ENCODE measurements around the gene TNFRSF6B.

The TNFRSF6B gene

DNA sequence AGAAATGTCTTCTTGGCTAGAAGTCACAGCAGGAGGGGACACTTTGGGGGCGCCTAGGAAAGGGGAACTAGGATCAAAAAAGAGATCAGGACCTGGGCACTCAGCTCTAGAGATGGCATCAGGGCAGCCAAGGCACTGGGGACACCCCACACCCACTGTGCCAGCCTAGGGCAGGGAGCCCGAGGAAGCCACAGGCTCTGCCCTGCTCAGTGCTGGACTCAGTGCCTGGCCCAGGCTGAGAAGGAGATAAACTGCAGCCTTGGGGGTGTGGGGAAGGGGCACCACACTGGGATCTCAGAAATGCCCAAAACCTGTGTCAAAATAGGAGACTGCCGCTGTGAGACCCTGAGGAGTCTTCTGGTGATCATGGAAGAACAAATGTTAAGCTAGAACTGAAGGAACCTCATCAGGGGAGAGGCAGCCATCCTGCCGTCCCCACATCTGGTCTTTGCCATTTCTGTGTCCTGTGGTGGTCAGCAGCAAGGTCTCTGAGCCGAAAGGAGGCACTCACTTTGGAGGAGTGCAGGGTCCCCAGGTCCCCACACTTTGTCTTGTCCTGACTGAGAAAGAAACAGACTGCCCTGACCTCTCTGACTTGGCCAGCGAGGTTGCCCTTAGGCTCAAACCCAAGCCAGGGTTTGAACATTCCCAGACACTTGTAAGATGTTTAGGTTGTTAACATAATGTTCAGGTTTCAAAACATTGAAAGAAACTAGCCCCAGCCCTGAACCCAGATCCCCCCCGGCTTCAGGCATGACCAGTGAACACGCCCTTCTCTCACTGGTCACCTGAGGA, 9.0 kb downstream of the TNFRSF6B start:
- H3K4me3 ChIP-seq (ENCODE audit: severe bottlenecking) = no peak overlapping the region

DNA sequence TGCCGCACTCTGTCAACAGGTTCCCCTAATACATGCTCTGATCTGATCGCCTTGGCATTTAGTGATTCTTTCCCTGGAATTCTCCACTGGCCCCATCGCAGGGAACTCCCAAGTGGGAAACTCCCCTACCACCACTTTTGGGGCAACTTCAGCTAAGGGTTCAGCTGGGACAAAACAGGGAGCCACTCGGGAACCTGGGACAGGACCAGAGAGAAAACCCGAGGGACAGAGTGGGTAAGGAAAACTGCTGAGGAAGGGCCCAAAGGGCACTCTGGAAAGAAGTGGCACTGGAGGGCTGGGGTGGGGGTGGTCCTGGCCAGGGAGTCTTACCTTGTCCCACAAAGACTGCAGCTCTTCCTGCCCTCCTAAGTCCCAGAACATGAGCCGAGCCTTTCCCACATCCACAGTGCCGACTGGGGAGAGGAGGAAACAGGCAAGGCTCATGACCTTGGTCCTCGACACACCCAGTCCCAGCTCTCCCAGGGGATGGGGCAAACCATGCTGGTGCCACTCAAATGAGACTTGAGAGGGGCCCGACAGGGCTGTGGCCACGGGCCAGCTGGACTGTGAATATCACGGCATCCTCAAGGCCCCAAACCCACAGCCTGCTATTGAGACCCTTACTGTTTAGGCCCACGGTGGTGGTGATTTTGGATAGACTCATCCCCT, 9.7 kb downstream of the TNFRSF6B start:
- Histone ChIP-seq H3K4me3 (ENCODE audit: severe bottlenecking) (peak overlapping the region; percentile 72), H3K36me3 (ENCODE audit: low read depth) (peaks cover 54% of the 10 kb centered on the region), H3K27me3 (ENCODE audit: insufficient read depth, poor library complexity, severe bottlenecking) (no peaks in the 10 kb centered on the region), H3K27ac (ENCODE audit: poor library complexity, severe bottlenecking) (peak overlapping the region; percentile 73), H3K4me1 (ENCODE audit: insufficient read depth, poor library complexity, severe bottlenecking) (peaks cover 11% of the 10 kb centered on the region), H3K9me3 (ENCODE audit: severe bottlenecking) (no peaks in the 10 kb centered on the region)
- TF ChIP-seq, protein P1, sequence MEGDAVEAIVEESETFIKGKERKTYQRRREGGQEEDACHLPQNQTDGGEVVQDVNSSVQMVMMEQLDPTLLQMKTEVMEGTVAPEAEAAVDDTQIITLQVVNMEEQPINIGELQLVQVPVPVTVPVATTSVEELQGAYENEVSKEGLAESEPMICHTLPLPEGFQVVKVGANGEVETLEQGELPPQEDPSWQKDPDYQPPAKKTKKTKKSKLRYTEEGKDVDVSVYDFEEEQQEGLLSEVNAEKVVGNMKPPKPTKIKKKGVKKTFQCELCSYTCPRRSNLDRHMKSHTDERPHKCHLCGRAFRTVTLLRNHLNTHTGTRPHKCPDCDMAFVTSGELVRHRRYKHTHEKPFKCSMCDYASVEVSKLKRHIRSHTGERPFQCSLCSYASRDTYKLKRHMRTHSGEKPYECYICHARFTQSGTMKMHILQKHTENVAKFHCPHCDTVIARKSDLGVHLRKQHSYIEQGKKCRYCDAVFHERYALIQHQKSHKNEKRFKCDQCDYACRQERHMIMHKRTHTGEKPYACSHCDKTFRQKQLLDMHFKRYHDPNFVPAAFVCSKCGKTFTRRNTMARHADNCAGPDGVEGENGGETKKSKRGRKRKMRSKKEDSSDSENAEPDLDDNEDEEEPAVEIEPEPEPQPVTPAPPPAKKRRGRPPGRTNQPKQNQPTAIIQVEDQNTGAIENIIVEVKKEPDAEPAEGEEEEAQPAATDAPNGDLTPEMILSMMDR (IDR thresholded peaks at IDR 0.05; ENCODE audit: poor library complexity, severe bottlenecking) = no peak
- DNase-seq (ENCODE audit: low spot score) (peak; percentile 79), ATAC-seq (ENCODE audit: low read depth) (no peak)

More for the DNA sequence above, 9.0 kb downstream of the TNFRSF6B start:
- H3K36me3 ChIP-seq (ENCODE audit: low read depth) = peaks cover 47% of the 10 kb centered on the region
- no peaks in the 10 kb centered on the region for H3K9me3 ChIP-seq (ENCODE audit: severe bottlenecking)
- no peak for ATAC-seq (ENCODE audit: low read depth)
- no peaks in the 10 kb centered on the region for H3K27me3 ChIP-seq (ENCODE audit: insufficient read depth, poor library complexity, severe bottlenecking)
- no peak overlapping the region for H3K27ac ChIP-seq (ENCODE audit: poor library complexity, severe bottlenecking)
- H3K4me1 ChIP-seq (ENCODE audit: insufficient read depth, poor library complexity, severe bottlenecking) = peaks cover 11% of the 10 kb centered on the region
- TF ChIP-seq, protein P1 (IDR thresholded peaks at IDR 0.05; ENCODE audit: poor library complexity, severe bottlenecking) = no peak
- DNase-seq (ENCODE audit: low spot score) = peak; percentile 75

DNA sequence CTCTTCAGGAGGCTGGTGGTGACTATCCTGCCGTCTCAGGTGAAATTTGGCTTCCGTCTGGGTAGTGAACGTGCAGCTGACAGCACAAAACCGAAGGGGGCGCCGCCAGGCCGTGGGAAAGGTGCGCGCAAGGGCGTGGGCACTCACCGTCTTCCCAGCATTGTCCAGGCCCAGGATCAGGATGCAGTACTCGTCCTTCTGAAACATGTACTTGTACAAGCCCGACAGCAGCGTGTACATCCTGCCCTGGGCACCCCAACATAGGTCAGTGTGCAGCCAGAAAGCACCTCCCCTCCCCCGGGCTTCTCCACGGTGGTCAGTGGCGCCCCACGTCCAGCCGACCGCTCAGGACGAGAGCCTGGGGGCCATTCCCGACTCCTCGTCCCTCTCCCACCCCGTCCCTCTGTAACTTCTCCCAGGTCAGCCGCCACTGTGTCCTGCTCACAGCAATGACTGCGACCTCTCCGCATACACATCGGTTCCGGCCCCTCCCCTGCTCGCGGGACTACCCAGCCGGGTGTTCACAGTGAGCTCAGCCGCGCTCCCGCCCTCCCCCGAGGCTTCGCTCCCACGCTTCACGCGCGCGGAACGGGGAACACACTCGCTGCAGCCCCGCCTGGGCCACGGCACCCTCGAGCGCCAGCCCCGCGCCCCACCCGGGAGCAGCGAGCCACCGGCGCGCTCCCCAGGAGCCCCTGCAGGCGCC, 10.6 kb downstream of the TNFRSF6B start:
- H3K36me3 ChIP-seq (ENCODE audit: low read depth) = peaks cover 62% of the 10 kb centered on the region
- peaks cover 11% of the 10 kb centered on the region for H3K4me1 ChIP-seq (ENCODE audit: insufficient read depth, poor library complexity, severe bottlenecking)
- no peaks in the 10 kb centered on the region for H3K27me3 ChIP-seq (ENCODE audit: insufficient read depth, poor library complexity, severe bottlenecking)
- no peaks in the 10 kb centered on the region for H3K9me3 ChIP-seq (ENCODE audit: severe bottlenecking)
- peak; percentile 91 for DNase-seq (ENCODE audit: low spot score)
- TF ChIP-seq, protein P1 (IDR thresholded peaks at IDR 0.05; ENCODE audit: poor library complexity, severe bottlenecking) = peak; percentile 85
- ATAC-seq (ENCODE audit: low read depth) = peak; percentile 32
- peak overlapping the region; percentile 72 for H3K4me3 ChIP-seq (ENCODE audit: severe bottlenecking)
- peak overlapping the region; percentile 73 for H3K27ac ChIP-seq (ENCODE audit: poor library complexity, severe bottlenecking)

DNA sequence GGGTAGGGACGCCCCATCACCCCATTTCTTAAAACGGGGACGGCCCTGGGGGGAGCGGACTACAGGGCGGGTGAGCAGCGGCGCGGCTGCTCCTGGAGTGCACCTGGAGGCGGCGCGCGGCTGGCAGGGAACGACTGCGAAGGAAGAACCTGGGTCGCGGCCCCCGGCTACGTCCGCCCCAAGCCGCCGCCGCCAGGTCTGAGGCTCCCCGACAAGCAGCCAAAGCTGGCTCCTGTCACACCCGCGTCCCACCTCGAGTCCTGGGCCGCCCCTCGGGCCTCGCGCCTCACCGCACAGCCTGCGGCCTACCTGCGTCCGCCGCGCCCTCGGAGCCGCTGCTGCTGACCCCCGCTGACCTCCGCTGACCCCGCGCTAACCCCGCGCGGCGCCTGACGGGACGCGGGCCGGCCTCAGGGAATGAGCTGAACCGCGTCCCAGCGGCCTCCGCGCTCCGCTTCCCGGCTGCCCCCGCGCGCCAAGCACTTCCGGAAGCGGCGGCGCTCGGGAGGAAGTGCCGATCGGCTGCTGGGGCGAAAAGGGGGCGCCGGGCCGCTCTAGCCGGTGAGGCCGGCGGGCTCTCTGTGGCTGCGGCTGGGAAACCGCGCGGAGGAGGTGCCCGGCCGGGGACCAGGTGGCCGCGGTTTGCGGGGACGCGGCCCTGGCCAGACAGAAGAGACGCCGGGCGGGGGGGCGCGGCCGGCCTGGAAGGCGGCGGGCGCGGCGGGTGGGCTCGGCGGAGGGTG, 11.3 kb downstream of the TNFRSF6B start, which contains the start of the genes ARFRP1 and ZGPAT:
Gene ARFRP1, minus strand, starts transcription at position 419 of the 743 bp plus-strand sequence. CDS start 885 bp downstream, outside the sequence.
Gene ZGPAT, plus strand, starts transcription at position 482 of the 743 bp plus-strand sequence. CDS start 542 bp downstream, outside the sequence.
- Histone ChIP-seq H3K4me1 (ENCODE audit: insufficient read depth, poor library complexity, severe bottlenecking) (peaks cover 11% of the 10 kb centered on the region), H3K4me3 (ENCODE audit: severe bottlenecking) (peak within 1 kb of the TSS; percentile 72), H3K9me3 (ENCODE audit: severe bottlenecking) (no peaks in the 10 kb centered on the region), H3K27me3 (ENCODE audit: insufficient read depth, poor library complexity, severe bottlenecking) (no peaks in the 10 kb centered on the region), H3K36me3 (ENCODE audit: low read depth) (peaks cover 69% of the 10 kb centered on the region), H3K27ac (ENCODE audit: poor library complexity, severe bottlenecking) (peak within 1 kb of the TSS; percentile 73)
- ATAC-seq (ENCODE audit: low read depth) (peak; percentile 79), DNase-seq (ENCODE audit: low spot score) (peak; percentile 97)
- TF ChIP-seq, protein P1 (IDR thresholded peaks at IDR 0.05; ENCODE audit: poor library complexity, severe bottlenecking) = no peak
